ENCODE data around the gene KCNMA1.

The KCNMA1 gene

GRCh38 chr10:77653210-77653609, 15.6 kb upstream of the KCNMA1 start:
- no peak for DNase-seq (ENCODE audit: low spot score)
- Histone ChIP-seq H2AFZ (ENCODE audit: low read length) (no peak overlapping the region), H3K4me1 (ENCODE audit: control insufficient read depth in 2 of 2, insufficient read depth in 1 of 2, low read depth in 1 of 2, low read length in 2 of 2) (peaks cover 0 to 7% of the 10 kb centered on the region in 2 donors), H3K27ac (replicated peaks; ENCODE audit: low read length) (no peak overlapping the region), H3K9ac (ENCODE audit: low read depth, low read length, poor library complexity) (no peak overlapping the region), H3K9me3 (replicated peaks in 1 of 2; ENCODE audit: control insufficient read depth in 2 of 2, insufficient read depth in 1 of 2, low read depth in 1 of 2, low read length in 2 of 2) (no peaks in the 10 kb centered on the region), H3K18ac (ENCODE audit: low read length) (no peak overlapping the region), H3K14ac (ENCODE audit: low read length) (no peak overlapping the region), H3K23ac (ENCODE audit: low read depth, low read length, poor library complexity) (no peak overlapping the region), H3K27me3 (ENCODE audit: control insufficient read depth in 3 of 3, insufficient read depth in 3 of 3, low read depth in 1 of 3, low read length in 3 of 3) (peaks cover 0 to 8% (median 0%) of the 10 kb centered on the region in 3 experiments), H3K36me3 (replicated peaks in 1 of 2; ENCODE audit: control insufficient read depth in 2 of 2, insufficient read depth in 2 of 2, low read length in 2 of 2) (no peaks in the 10 kb centered on the region), H3K4me2 (ENCODE audit: insufficient read depth, low read length, poor library complexity, severe bottlenecking) (no peak overlapping the region), H3K79me1 (ENCODE audit: low read depth, low read length) (no peaks in the 10 kb centered on the region), H4K8ac (ENCODE audit: low read depth, low read length) (no peak overlapping the region), H2BK120ac (ENCODE audit: low read depth, low read length) (no peak overlapping the region), H2BK15ac (ENCODE audit: low read length) (no peak overlapping the region), H2BK5ac (ENCODE audit: low read length) (no peak overlapping the region), H2BK12ac (ENCODE audit: low read length) (no peak overlapping the region), H4K91ac (ENCODE audit: low read depth, low read length, poor library complexity) (no peak overlapping the region), H3K4ac (ENCODE audit: low read length) (no peak overlapping the region), H3K4me3 (ENCODE audit: low read length in 2 of 2) (no peak overlapping the region), H2AK5ac (ENCODE audit: low read depth, low read length) (no peak overlapping the region)

- Histone ChIP-seq H3K23ac (ENCODE audit: low read depth, low read length, poor library complexity) (no peak overlapping the region), H3K18ac (ENCODE audit: low read length) (no peak overlapping the region), H4K91ac (ENCODE audit: low read depth, low read length, poor library complexity) (no peak overlapping the region), H2BK5ac (ENCODE audit: low read length) (no peak overlapping the region), H2BK15ac (ENCODE audit: low read length) (peak overlapping the region; percentile 46), H3K27me3 (ENCODE audit: control insufficient read depth in 3 of 3, insufficient read depth in 3 of 3, low read depth in 1 of 3, low read length in 3 of 3) (peaks cover 0 to 3% (median 0%) of the 10 kb centered on the region in 3 experiments), H2BK12ac (ENCODE audit: low read length) (peak overlapping the region; percentile 64), H3K4me2 (ENCODE audit: insufficient read depth, low read length, poor library complexity, severe bottlenecking) (no peak overlapping the region), H3K9me3 (replicated peaks in 1 of 2; ENCODE audit: control insufficient read depth in 2 of 2, insufficient read depth in 1 of 2, low read depth in 1 of 2, low read length in 2 of 2) (no peaks in the 10 kb centered on the region), H3K9ac (ENCODE audit: low read depth, low read length, poor library complexity) (no peak overlapping the region), H3K79me1 (ENCODE audit: low read depth, low read length) (no peaks in the 10 kb centered on the region), H3K4ac (ENCODE audit: low read length) (no peak overlapping the region), H2BK120ac (ENCODE audit: low read depth, low read length) (no peak overlapping the region), H2AFZ (ENCODE audit: low read length) (no peak overlapping the region), H4K8ac (ENCODE audit: low read depth, low read length) (no peak overlapping the region), H3K4me3 (ENCODE audit: low read length in 2 of 2) (no peak overlapping the region), H2AK5ac (ENCODE audit: low read depth, low read length) (no peak overlapping the region), H3K36me3 (replicated peaks in 1 of 2; ENCODE audit: control insufficient read depth in 2 of 2, insufficient read depth in 2 of 2, low read length in 2 of 2) (no peaks in the 10 kb centered on the region), H3K4me1 (ENCODE audit: control insufficient read depth in 2 of 2, insufficient read depth in 1 of 2, low read depth in 1 of 2, low read length in 2 of 2) (peaks cover 0 to 7% of the 10 kb centered on the region in 2 donors), H3K14ac (ENCODE audit: low read length) (no peak overlapping the region), H3K27ac (replicated peaks; ENCODE audit: low read length) (no peak overlapping the region)
- no peak for DNase-seq (ENCODE audit: low spot score)
- no CpG with 5 or more reads among the region's 8 CpGs for WGBS, 2 donors (ENCODE audit: extremely low coverage in 2 of 2, insufficient read length in 2 of 2, insufficient replicate concordance in 1 of 2)
These were observed 12.0 kb upstream of the KCNMA1 start for GRCh38 chr10:77649333-77650331.

- Histone ChIP-seq H4K91ac (ENCODE audit: low read depth, low read length, poor library complexity) (no peak overlapping the region), H3K14ac (ENCODE audit: low read length) (no peak overlapping the region), H3K36me3 (replicated peaks in 1 of 2; ENCODE audit: control insufficient read depth in 2 of 2, insufficient read depth in 2 of 2, low read length in 2 of 2) (no peaks in the 10 kb centered on the region), H2BK120ac (ENCODE audit: low read depth, low read length) (no peak overlapping the region), H3K4me1 (ENCODE audit: control insufficient read depth in 2 of 2, insufficient read depth in 1 of 2, low read depth in 1 of 2, low read length in 2 of 2) (peaks cover 0 to 7% of the 10 kb centered on the region in 2 donors), H3K4ac (ENCODE audit: low read length) (no peak overlapping the region), H4K8ac (ENCODE audit: low read depth, low read length) (no peak overlapping the region), H3K4me2 (ENCODE audit: insufficient read depth, low read length, poor library complexity, severe bottlenecking) (no peak overlapping the region), H2AK5ac (ENCODE audit: low read depth, low read length) (no peak overlapping the region), H2BK15ac (ENCODE audit: low read length) (no peak overlapping the region), H2BK12ac (ENCODE audit: low read length) (no peak overlapping the region), H2BK5ac (ENCODE audit: low read length) (no peak overlapping the region), H2AFZ (ENCODE audit: low read length) (no peak overlapping the region), H3K23ac (ENCODE audit: low read depth, low read length, poor library complexity) (no peak overlapping the region), H3K9me3 (replicated peaks in 1 of 2; ENCODE audit: control insufficient read depth in 2 of 2, insufficient read depth in 1 of 2, low read depth in 1 of 2, low read length in 2 of 2) (no peaks in the 10 kb centered on the region), H3K4me3 (ENCODE audit: low read length in 2 of 2) (no peak overlapping the region), H3K18ac (ENCODE audit: low read length) (no peak overlapping the region), H3K79me1 (ENCODE audit: low read depth, low read length) (no peaks in the 10 kb centered on the region), H3K27ac (replicated peaks; ENCODE audit: low read length) (no peak overlapping the region), H3K9ac (ENCODE audit: low read depth, low read length, poor library complexity) (no peak overlapping the region), H3K27me3 (ENCODE audit: control insufficient read depth in 3 of 3, insufficient read depth in 3 of 3, low read depth in 1 of 3, low read length in 3 of 3) (peaks cover 0 to 3% (median 0%) of the 10 kb centered on the region in 3 experiments)
- WGBS, 2 donors (ENCODE audit: extremely low coverage in 2 of 2, insufficient read length in 2 of 2, insufficient replicate concordance in 1 of 2): no CpG with 5 or more reads among the region's 1 CpG
- DNase-seq (ENCODE audit: low spot score): no peak
These were observed 10.9 kb upstream of the KCNMA1 start for GRCh38 chr10:77648472-77648871.

GRCh38 chr10:77647543-77648293, 10.1 kb upstream of the KCNMA1 start:
- Histone ChIP-seq H3K14ac (ENCODE audit: low read length) (no peak overlapping the region), H3K27ac (replicated peaks; ENCODE audit: low read length) (no peak overlapping the region), H3K79me1 (ENCODE audit: low read depth, low read length) (no peaks in the 10 kb centered on the region), H3K9me3 (replicated peaks in 1 of 2; ENCODE audit: control insufficient read depth in 2 of 2, insufficient read depth in 1 of 2, low read depth in 1 of 2, low read length in 2 of 2) (no peaks in the 10 kb centered on the region), H2BK5ac (ENCODE audit: low read length) (no peak overlapping the region), H2BK12ac (ENCODE audit: low read length) (no peak overlapping the region), H2AK5ac (ENCODE audit: low read depth, low read length) (no peak overlapping the region), H3K23ac (ENCODE audit: low read depth, low read length, poor library complexity) (no peak overlapping the region), H3K4me3 (ENCODE audit: low read length in 2 of 2) (no peak overlapping the region), H3K4me1 (ENCODE audit: control insufficient read depth in 2 of 2, insufficient read depth in 1 of 2, low read depth in 1 of 2, low read length in 2 of 2) (peaks cover 0 to 7% of the 10 kb centered on the region in 2 donors), H3K27me3 (ENCODE audit: control insufficient read depth in 3 of 3, insufficient read depth in 3 of 3, low read depth in 1 of 3, low read length in 3 of 3) (peaks cover 0 to 3% (median 0%) of the 10 kb centered on the region in 3 experiments), H4K91ac (ENCODE audit: low read depth, low read length, poor library complexity) (no peak overlapping the region), H4K8ac (ENCODE audit: low read depth, low read length) (no peak overlapping the region), H3K18ac (ENCODE audit: low read length) (no peak overlapping the region), H2AFZ (ENCODE audit: low read length) (no peak overlapping the region), H3K4ac (ENCODE audit: low read length) (no peak overlapping the region), H3K36me3 (replicated peaks in 1 of 2; ENCODE audit: control insufficient read depth in 2 of 2, insufficient read depth in 2 of 2, low read length in 2 of 2) (no peaks in the 10 kb centered on the region), H3K4me2 (ENCODE audit: insufficient read depth, low read length, poor library complexity, severe bottlenecking) (no peak overlapping the region), H2BK15ac (ENCODE audit: low read length) (no peak overlapping the region), H2BK120ac (ENCODE audit: low read depth, low read length) (no peak overlapping the region), H3K9ac (ENCODE audit: low read depth, low read length, poor library complexity) (no peak overlapping the region)
- DNase-seq (ENCODE audit: low spot score): no peak
- no CpG with 5 or more reads among the region's 4 CpGs for WGBS, 2 donors (ENCODE audit: extremely low coverage in 2 of 2, insufficient read length in 2 of 2, insufficient replicate concordance in 1 of 2)

Measured in neuronal stem cell (in vitro differentiated cells).